Stomach smooth muscle (tissue), 2 donors: ENCODE data around the gene CFHR5.
"Not testable (repeated sequence)": the region's sequence is repeated elsewhere in the genome, so short reads cannot be mapped to it uniquely, and the experiment has no call there.

Experiments
- H3K27ac ChIP-seq: one replicate; pipeline ENCODE4 v1.7.0; 2013; ENCODE audit warnings: mild to moderate bottlenecking, low read length, inconsistent platforms
- H3K27me3 ChIP-seq, 2 donors: one replicate each; pipeline ENCODE4 v1.7.0; 2013; ENCODE audit warnings: low read length in 2 of 2; ENCODE audit not compliant: insufficient read depth in 2 of 2, control insufficient read depth in 1 of 2
- H3K36me3 ChIP-seq, 2 donors: one replicate each; pipeline ENCODE4 v1.7.0; 2013; ENCODE audit warnings: low read length in 2 of 2; ENCODE audit not compliant: control insufficient read depth in 2 of 2, insufficient read depth in 2 of 2
- H3K4me1 ChIP-seq: one replicate; pipeline ENCODE4 v1.7.0; 2013; ENCODE audit warnings: low read length; ENCODE audit not compliant: control insufficient read depth, insufficient read depth
- H3K4me3 ChIP-seq, 2 donors: one replicate each; pipeline ENCODE4 v1.7.0; 2013; ENCODE audit warnings: low read length in 2 of 2
- H3K9ac ChIP-seq, 2 donors: one replicate each; pipeline ENCODE4 v1.7.0; 2013; ENCODE audit warnings: low read length in 2 of 2, mild to moderate bottlenecking in 1 of 2
- H3K9me3 ChIP-seq, 2 donors: one replicate each; pipeline ENCODE4 v1.7.0; 2013; ENCODE audit warnings: low read length in 2 of 2; ENCODE audit not compliant: control insufficient read depth in 2 of 2
- donor health status: healthy.
- donor health status: Pancreatic carcinoma.

CFHR5 gene

GRCh38 chr1:196977278-196977677, at the start of gene CFHR5:
Gene CFHR5, plus strand, starts transcription at chr1:196977556. Its CDS starts 109 bp downstream, at chr1:196977665.
- Histone ChIP-seq H3K27me3 (no peaks in the 10 kb centered on the region), H3K9ac (no peak within 1 kb of the TSS), H3K4me3 (no peak within 1 kb of the TSS), H3K9me3 (no peaks in the 10 kb centered on the region), H3K27ac (no peak within 1 kb of the TSS), H3K4me1 (no peaks in the 10 kb centered on the region), H3K36me3 (no peaks in the 10 kb centered on the region)

GRCh38 chr1:196932853-196933252, 44.5 kb upstream of the CFHR5 start:
- not testable (repeated sequence) for H3K9ac ChIP-seq, H3K9me3 ChIP-seq, H3K27ac ChIP-seq, H3K36me3 ChIP-seq, H3K4me1 ChIP-seq, H3K27me3 ChIP-seq, H3K4me3 ChIP-seq

- no peak overlapping the region for H3K27ac ChIP-seq
- H3K4me3 ChIP-seq = no peak overlapping the region
- no peaks in the 10 kb centered on the region for H3K4me1 ChIP-seq
- H3K27me3 ChIP-seq = no peaks in the 10 kb centered on the region
- no peak overlapping the region for H3K9ac ChIP-seq
- no peaks in the 10 kb centered on the region for H3K9me3 ChIP-seq
- no peaks in the 10 kb centered on the region for H3K36me3 ChIP-seq
These were observed 43.7 kb upstream of the CFHR5 start for GRCh38 chr1:196933531-196934189.

GRCh38 chr1:196941474-196941873, 35.9 kb upstream of the CFHR5 start:
- H3K36me3 ChIP-seq, H3K4me3 ChIP-seq, H3K27ac ChIP-seq, H3K27me3 ChIP-seq, H3K9me3 ChIP-seq, H3K4me1 ChIP-seq, H3K9ac ChIP-seq: not testable (repeated sequence)

GRCh38 chr1:196943568-196943967, 33.8 kb upstream of the CFHR5 start, which contains the start of gene CFHR2:
Gene CFHR2, plus strand, starts transcription at chr1:196943738. Its CDS starts 143 bp downstream, at chr1:196943881.
- not testable (repeated sequence) for H3K36me3 ChIP-seq, H3K9ac ChIP-seq, H3K4me3 ChIP-seq, H3K9me3 ChIP-seq, H3K4me1 ChIP-seq, H3K27ac ChIP-seq, H3K27me3 ChIP-seq

GRCh38 chr1:196951711-196952394, 25.5 kb upstream of the CFHR5 start:
- Histone ChIP-seq H3K27me3 (no peaks in the 10 kb centered on the region), H3K9me3 (no peaks in the 10 kb centered on the region), H3K36me3 (no peaks in the 10 kb centered on the region), H3K4me3 (no peak overlapping the region), H3K4me1 (no peaks in the 10 kb centered on the region), H3K27ac (no peak overlapping the region), H3K9ac (no peak overlapping the region)

GRCh38 chr1:196954778-196955177, 22.6 kb upstream of the CFHR5 start:
- H3K27ac ChIP-seq = no peak overlapping the region
- no peak overlapping the region for H3K4me3 ChIP-seq
- no peak overlapping the region for H3K9ac ChIP-seq
- no peaks in the 10 kb centered on the region for H3K9me3 ChIP-seq
- no peaks in the 10 kb centered on the region for H3K36me3 ChIP-seq
- no peaks in the 10 kb centered on the region for H3K27me3 ChIP-seq
- H3K4me1 ChIP-seq = no peaks in the 10 kb centered on the region

GRCh38 chr1:196955926-196956325, 21.4 kb upstream of the CFHR5 start:
- Histone ChIP-seq H3K9ac (no peak overlapping the region), H3K4me1 (no peaks in the 10 kb centered on the region), H3K27me3 (no peaks in the 10 kb centered on the region)

GRCh38 chr1:196960854-196961253, 16.5 kb upstream of the CFHR5 start:
- no peaks in the 10 kb centered on the region for H3K9me3 ChIP-seq
- H3K27ac ChIP-seq = no peak overlapping the region
- H3K9ac ChIP-seq = no peak overlapping the region
- H3K4me3 ChIP-seq = no peak overlapping the region
- no peaks in the 10 kb centered on the region for H3K4me1 ChIP-seq
- no peaks in the 10 kb centered on the region for H3K36me3 ChIP-seq
- no peaks in the 10 kb centered on the region for H3K27me3 ChIP-seq

More at GRCh38 chr1:196955926-196956325, 21.4 kb upstream of the CFHR5 start:
- no peaks in the 10 kb centered on the region for H3K9me3 ChIP-seq
- H3K36me3 ChIP-seq = no peaks in the 10 kb centered on the region
- no peak overlapping the region for H3K4me3 ChIP-seq
- H3K27ac ChIP-seq = no peak overlapping the region

GRCh38 chr1:196970182-196970581, 7.2 kb upstream of the CFHR5 start:
- Histone ChIP-seq H3K9me3 (no peaks in the 10 kb centered on the region), H3K27me3 (no peaks in the 10 kb centered on the region), H3K27ac (no peak overlapping the region), H3K4me1 (no peaks in the 10 kb centered on the region), H3K36me3 (no peaks in the 10 kb centered on the region), H3K9ac (no peak overlapping the region), H3K4me3 (no peak overlapping the region)

GRCh38 chr1:196976278-196976677, 1.1 kb upstream of the CFHR5 start:
- H3K27ac ChIP-seq = no peak overlapping the region
- H3K4me3 ChIP-seq = no peak overlapping the region
- no peaks in the 10 kb centered on the region for H3K4me1 ChIP-seq
- H3K36me3 ChIP-seq = no peaks in the 10 kb centered on the region
- H3K9me3 ChIP-seq = no peaks in the 10 kb centered on the region
- H3K9ac ChIP-seq = no peak overlapping the region
- H3K27me3 ChIP-seq = no peaks in the 10 kb centered on the region
